OCI-LY3 (cell line): ENCODE data around the gene AEN.

Experiments used
- CTCF ChIP-seq: fragments of 200-600, 300-600 bp; sonication (generic); IDR thresholded peaks from 2 replicates; pipeline ENCODE4 v1.5.1; 2014; ENCODE audit warnings: antibody characterized with exemption, low read length, low read depth
- EZH2phosphoT487 ChIP-seq: fragments of 200-600 bp; shearing (Covaris generic); IDR thresholded peaks from 2 replicates; pipeline ENCODE4 v1.6.1; 2018; ENCODE audit warnings: antibody characterized with exemption, mixed run types, low read depth

- TF ChIP-seq CTCF (peak; percentile 37), EZH2phosphoT487 (no peak)
Measured at GRCh38 chr15:88610701-88611231, 10.4 kb upstream of the AEN start.
